A549 (cell line): Measurements from ENCODE around the gene FOXP1.

Experiments used
- CBX8 ChIP-seq: fragments of 200-600 bp; sonication (generic); IDR thresholded peaks from 2 replicates; pipeline ENCODE4 v1.6.1; 2016
- HOXA7 ChIP-seq: fragments of 250-450 bp; sonication (Bioruptor Pico); IDR thresholded peaks from 2 replicates; pipeline ENCODE4 v1.5.0; 2020; ENCODE audit warnings: mild to moderate bottlenecking, moderate library complexity
- KDM5A ChIP-seq: fragments of 200-600 bp; sonication (generic); IDR thresholded peaks from 2 replicates; pipeline ENCODE4 v1.6.1; 2016; ENCODE audit warnings: antibody characterized with exemption, mild to moderate bottlenecking
- RARB ChIP-seq: fragments of 250-450 bp; sonication (Bioruptor Pico); IDR thresholded peaks from 2 replicates; pipeline ENCODE4 v1.8.0; 2021; ENCODE audit warnings: mild to moderate bottlenecking, moderate library complexity
- RFX5 ChIP-seq: fragments of 450-650 bp; IDR thresholded peaks from 2 replicates; pipeline ENCODE4 v1.7.1; 2014; ENCODE audit warnings: antibody characterized with exemption, mild to moderate bottlenecking, moderate library complexity
- TF ChIP-seq, protein P1 (sequence below): fragments of >200 bp; sonication (Bioruptor Twin); formaldehyde crosslinking; IDR thresholded peaks from 3 replicates; pipeline ENCODE4 v1.5.1; 2016
- TF ChIP-seq, protein P2 (sequence below): fragments of 200-600 bp; sonication (generic); IDR thresholded peaks from 2 replicates; pipeline ENCODE4 v1.6.1; 2016; ENCODE audit warnings: antibody characterized with exemption, mild to moderate bottlenecking, moderate library complexity
- TF ChIP-seq, protein P3 (sequence below): IDR thresholded peaks from 2 replicates; pipeline ENCODE4 v1.6.1; 2012

DNA sequence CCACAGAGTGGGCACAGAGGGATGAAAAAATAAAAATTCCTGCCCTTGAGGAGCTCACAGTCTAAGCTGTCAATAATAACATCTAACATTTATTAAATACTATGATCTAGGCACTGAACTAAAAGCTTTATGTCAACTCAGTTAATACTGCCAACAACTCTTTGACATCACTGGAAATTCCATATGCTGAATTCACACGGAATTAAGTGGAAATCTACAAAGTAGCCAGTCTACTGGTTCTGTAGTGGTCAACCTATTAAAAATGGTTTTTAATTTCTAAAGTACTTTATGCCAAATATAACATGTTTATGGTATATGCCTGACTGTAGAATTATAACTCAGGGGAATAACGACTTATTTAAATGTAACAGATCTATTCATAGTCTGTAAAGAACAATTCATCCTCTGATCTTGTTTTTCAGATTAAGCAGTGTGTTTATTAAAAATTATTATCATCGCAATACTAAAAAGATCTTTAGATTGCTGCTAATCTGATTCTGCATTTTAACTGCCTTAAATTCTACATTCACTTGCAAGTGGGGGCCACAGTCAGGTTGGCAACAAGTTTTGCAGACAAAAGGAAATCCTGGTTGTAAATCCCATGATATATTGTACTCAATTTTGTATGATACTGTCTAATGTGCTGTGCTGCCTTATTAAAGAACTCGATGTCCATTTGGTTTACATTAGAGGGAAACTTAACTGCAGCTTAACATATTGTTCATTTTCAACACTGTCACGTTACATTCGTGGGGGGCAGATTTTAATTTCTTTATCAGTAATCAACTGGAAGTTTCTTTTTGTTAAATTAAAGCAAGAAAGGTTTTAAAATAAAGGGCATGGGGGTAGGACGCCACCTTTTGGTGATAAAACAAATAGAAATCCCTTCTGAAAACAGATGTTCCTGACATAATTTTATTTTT, 2.6 kb upstream of the FOXP1 start:
- TF ChIP-seq, protein P1, sequence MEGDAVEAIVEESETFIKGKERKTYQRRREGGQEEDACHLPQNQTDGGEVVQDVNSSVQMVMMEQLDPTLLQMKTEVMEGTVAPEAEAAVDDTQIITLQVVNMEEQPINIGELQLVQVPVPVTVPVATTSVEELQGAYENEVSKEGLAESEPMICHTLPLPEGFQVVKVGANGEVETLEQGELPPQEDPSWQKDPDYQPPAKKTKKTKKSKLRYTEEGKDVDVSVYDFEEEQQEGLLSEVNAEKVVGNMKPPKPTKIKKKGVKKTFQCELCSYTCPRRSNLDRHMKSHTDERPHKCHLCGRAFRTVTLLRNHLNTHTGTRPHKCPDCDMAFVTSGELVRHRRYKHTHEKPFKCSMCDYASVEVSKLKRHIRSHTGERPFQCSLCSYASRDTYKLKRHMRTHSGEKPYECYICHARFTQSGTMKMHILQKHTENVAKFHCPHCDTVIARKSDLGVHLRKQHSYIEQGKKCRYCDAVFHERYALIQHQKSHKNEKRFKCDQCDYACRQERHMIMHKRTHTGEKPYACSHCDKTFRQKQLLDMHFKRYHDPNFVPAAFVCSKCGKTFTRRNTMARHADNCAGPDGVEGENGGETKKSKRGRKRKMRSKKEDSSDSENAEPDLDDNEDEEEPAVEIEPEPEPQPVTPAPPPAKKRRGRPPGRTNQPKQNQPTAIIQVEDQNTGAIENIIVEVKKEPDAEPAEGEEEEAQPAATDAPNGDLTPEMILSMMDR, result peak; percentile 89
- no peak for TF ChIP-seq KDM5A
- TF ChIP-seq, protein P2, sequence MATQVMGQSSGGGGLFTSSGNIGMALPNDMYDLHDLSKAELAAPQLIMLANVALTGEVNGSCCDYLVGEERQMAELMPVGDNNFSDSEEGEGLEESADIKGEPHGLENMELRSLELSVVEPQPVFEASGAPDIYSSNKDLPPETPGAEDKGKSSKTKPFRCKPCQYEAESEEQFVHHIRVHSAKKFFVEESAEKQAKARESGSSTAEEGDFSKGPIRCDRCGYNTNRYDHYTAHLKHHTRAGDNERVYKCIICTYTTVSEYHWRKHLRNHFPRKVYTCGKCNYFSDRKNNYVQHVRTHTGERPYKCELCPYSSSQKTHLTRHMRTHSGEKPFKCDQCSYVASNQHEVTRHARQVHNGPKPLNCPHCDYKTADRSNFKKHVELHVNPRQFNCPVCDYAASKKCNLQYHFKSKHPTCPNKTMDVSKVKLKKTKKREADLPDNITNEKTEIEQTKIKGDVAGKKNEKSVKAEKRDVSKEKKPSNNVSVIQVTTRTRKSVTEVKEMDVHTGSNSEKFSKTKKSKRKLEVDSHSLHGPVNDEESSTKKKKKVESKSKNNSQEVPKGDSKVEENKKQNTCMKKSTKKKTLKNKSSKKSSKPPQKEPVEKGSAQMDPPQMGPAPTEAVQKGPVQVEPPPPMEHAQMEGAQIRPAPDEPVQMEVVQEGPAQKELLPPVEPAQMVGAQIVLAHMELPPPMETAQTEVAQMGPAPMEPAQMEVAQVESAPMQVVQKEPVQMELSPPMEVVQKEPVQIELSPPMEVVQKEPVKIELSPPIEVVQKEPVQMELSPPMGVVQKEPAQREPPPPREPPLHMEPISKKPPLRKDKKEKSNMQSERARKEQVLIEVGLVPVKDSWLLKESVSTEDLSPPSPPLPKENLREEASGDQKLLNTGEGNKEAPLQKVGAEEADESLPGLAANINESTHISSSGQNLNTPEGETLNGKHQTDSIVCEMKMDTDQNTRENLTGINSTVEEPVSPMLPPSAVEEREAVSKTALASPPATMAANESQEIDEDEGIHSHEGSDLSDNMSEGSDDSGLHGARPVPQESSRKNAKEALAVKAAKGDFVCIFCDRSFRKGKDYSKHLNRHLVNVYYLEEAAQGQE, result no peak
- TF ChIP-seq, protein P3, sequence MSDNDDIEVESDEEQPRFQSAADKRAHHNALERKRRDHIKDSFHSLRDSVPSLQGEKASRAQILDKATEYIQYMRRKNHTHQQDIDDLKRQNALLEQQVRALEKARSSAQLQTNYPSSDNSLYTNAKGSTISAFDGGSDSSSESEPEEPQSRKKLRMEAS, result no peak
- TF ChIP-seq RARB, result no peak
- TF ChIP-seq HOXA7, result no peak
- no peak for TF ChIP-seq RFX5
- TF ChIP-seq CBX8, result no peak
